HepG2 (cell line): ENCODE data around the gene CNTRL. TPM values are rescaled to one million over a fixed set of nuclear protein-coding genes. Genes with fewer than 3 reads are reported as not detected.

Experiments used
- EP300 ChIP-seq, 3 experiments: sonication (generic) in 1 of 3; formaldehyde crosslinking in 1 of 3; IDR thresholded peaks; 2 replicates each; pipeline versions ENCODE4 v1.5.1 to v1.6.1; 2011 to 2020; ENCODE audit warnings: low read depth in 2 of 3, low read length in 2 of 3, borderline replicate concordance in 1 of 3, improper control_type of control experiment in 1 of 3, mild to moderate bottlenecking in 1 of 3, missing genetic modification reagents in 1 of 3, moderate library complexity in 1 of 3
- ERF ChIP-seq: IDR thresholded peaks from 2 replicates; pipeline ENCODE4 v1.6.1; 2018; ENCODE audit warnings: missing biosample characterization, missing genetic modification reagents
- HINFP ChIP-seq: sonication (generic); formaldehyde crosslinking; IDR thresholded peaks from 2 replicates; pipeline ENCODE4 v1.4.0; 2020; ENCODE audit warnings: low read depth, mild to moderate bottlenecking, missing genetic modification reagents
- HNRNPL ChIP-seq: fragments of 200-400 bp; formaldehyde crosslinking; IDR thresholded peaks from 2 replicates; pipeline ENCODE4 v1.6.1; 2017; ENCODE audit warnings: mild to moderate bottlenecking, low read depth, low read length
- KDM6A ChIP-seq: IDR thresholded peaks from 2 replicates; pipeline ENCODE4 v1.6.1; 2016; ENCODE audit warnings: low read depth
- SOX6 ChIP-seq, 2 experiments: fragments of 450-650 bp in 1 of 2; sonication (generic) in 1 of 2; formaldehyde crosslinking in 1 of 2; IDR thresholded peaks; 2 replicates each; pipeline versions ENCODE4 v1.4.0 to v1.6.1; 2017 to 2020; ENCODE audit warnings: antibody characterized with exemption in 1 of 2, mild to moderate bottlenecking in 1 of 2, missing genetic modification reagents in 1 of 2
- ZFP1 ChIP-seq: IDR thresholded peaks from 2 replicates; pipeline ENCODE4 v1.6.1; 2016
- ZNF12 ChIP-seq: sonication (generic); formaldehyde crosslinking; IDR thresholded peaks from 2 replicates; pipeline ENCODE4 v1.5.0; 2020; ENCODE audit warnings: missing genetic modification reagents
- ZNF121 ChIP-seq: sonication (generic); formaldehyde crosslinking; IDR thresholded peaks from 2 replicates; pipeline ENCODE4 v1.5.0; 2020; ENCODE audit warnings: mild to moderate bottlenecking, missing genetic modification reagents
- ZNF33B ChIP-seq: sonication (generic); formaldehyde crosslinking; IDR thresholded peaks from 2 replicates; pipeline ENCODE4 v1.5.1; 2020; ENCODE audit warnings: mild to moderate bottlenecking, missing genetic modification reagents
- ZNF710 ChIP-seq: sonication (generic); formaldehyde crosslinking; IDR thresholded peaks from 2 replicates; pipeline ENCODE4 v1.5.0; 2020; ENCODE audit warnings: mild to moderate bottlenecking, missing genetic modification reagents, borderline replicate concordance
- polyA plus RNA-seq, 8 experiments: library from polyadenylated mRNA; depleted of rRNA in 3 of 8; stranded (reverse) in 7 of 8; unstranded in 1 of 8; fragments of >200 nt; fragmentation: Illumina TruSeq in 4 of 8; extraction: Trizol in 4 of 8; gene quantifications; 2 replicates each; pipeline versions ENCODE4 v1.2.1 to v1.2.3, GENCODE V29; 2011 to 2016; ENCODE audit warnings: low read depth in 4 of 8, missing spikeins in 1 of 8, mixed read lengths in 1 of 8; ENCODE audit not compliant: insufficient read depth in 1 of 8
- total RNA-seq, 5 experiments: library from RNA; depleted of rRNA; stranded (reverse); fragments of >200 nt; fragmentation: Illumina TruSeq; extraction: Trizol; gene quantifications; 2 replicates each; pipeline ENCODE4 v1.2.3, GENCODE V29; 2016; ENCODE audit warnings: low read depth in 1 of 5

CNTRL gene
- total and polyA plus RNA-seq, 2 of the 13 experiments (the other 11 are each of a cell fraction or from before 2014, with no cell fraction given): 7.5 to 11.8 TPM

- peak; percentile 72; the same call in 1 of the 2 replicates for TF ChIP-seq ZNF710 (CRISPR knock-in tag)
- no peak for TF ChIP-seq SOX6 (IDR thresholded peaks at IDR 0.05)
- peak; percentile 82 for TF ChIP-seq SOX6 (CRISPR knock-in tag; IDR thresholded peaks at IDR 0.05)
- peak; percentile 30 to 65; a peak in 2 of 4 replicates for TF ChIP-seq EP300 (IDR thresholded peaks at IDR 0.05; ENCODE audit: low read depth in 2 of 2, low read length in 2 of 2)
- TF ChIP-seq EP300 (CRISPR knock-in tag; IDR thresholded peaks at IDR 0.05; ENCODE audit: borderline replicate concordance): peak; percentile 71
- TF ChIP-seq ZNF12 (CRISPR knock-in tag): 0 out of 2 replicates have a peak, but pooled peaks have one; percentile 66
- TF ChIP-seq ZNF33B: no peak
- TF ChIP-seq HNRNPL: no peak
- 0 out of 2 replicates have a peak, but pooled peaks have one; percentile 26 for TF ChIP-seq ZFP1 (CRISPR knock-in tag)
- peak; percentile 73 for TF ChIP-seq KDM6A (CRISPR knock-in tag)
- 0 out of 2 replicates have a peak, but pooled peaks have one; percentile 50 for TF ChIP-seq HINFP (CRISPR knock-in tag)
- peak; percentile 31; the same call in 1 of the 2 replicates for TF ChIP-seq ERF (CRISPR knock-in tag)
- TF ChIP-seq ZNF121 (CRISPR knock-in tag): peak; percentile 77
Observed at GRCh38 chr9:121053544-121053943, 21.2 kb upstream of the CNTRL start (continued).
